NK-92 (cell line): ENCODE results near the gene DPEP1.

Source experiments
- DNase-seq: peaks from one replicate; lab custom pipeline; 2025; ENCODE audit not compliant: unreplicated experiment; lab: John Stamatoyannopoulos, UW

The DPEP1 gene

GRCh38 chr16:89678258-89678657 lies 64.8 kb downstream of the DPEP1 start:
- DNase-seq = no peak

DNA sequence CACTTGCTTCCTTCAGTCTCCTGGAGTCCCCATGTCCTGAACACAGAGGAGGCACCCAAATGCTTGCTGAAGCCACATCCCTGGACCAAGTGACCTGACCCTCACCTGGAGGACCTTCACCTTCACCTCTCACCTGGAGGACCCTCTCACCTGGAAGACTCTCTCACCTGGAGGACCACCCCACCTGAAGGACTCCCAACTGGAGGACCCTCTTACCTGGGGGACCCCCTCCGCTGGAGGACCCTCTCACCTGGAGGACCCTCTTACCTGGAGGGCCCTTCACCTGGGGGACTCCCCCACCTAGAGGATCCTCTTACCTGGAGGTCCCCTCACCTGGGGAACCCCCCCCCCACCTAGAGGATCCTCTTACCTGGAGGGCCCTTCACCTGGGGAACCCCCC lies 72.5 kb downstream of the DPEP1 start:
- DNase-seq = no peak

- no peak for DNase-seq
These were observed 73.2 kb downstream of the DPEP1 start, which contains the start of gene CDK10 for GRCh38 chr16:89686520-89687091. TSS of gene CDK10 (plus strand) at chr16:89686689. CDS start at chr16:89686711, 22 bp downstream.

- no peak for DNase-seq
These were observed 73.9 kb downstream of the DPEP1 start for GRCh38 chr16:89687092-89687940.
